Hippocampal formation (tissue), 2 donors: Measurements from ENCODE around the gene DUS4L.

Experiments
- DNase-seq, 2 donors: peaks; one replicate each; lab custom pipeline; 2025; lab: John Stamatoyannopoulos, UW

Gene DUS4L

DNA sequence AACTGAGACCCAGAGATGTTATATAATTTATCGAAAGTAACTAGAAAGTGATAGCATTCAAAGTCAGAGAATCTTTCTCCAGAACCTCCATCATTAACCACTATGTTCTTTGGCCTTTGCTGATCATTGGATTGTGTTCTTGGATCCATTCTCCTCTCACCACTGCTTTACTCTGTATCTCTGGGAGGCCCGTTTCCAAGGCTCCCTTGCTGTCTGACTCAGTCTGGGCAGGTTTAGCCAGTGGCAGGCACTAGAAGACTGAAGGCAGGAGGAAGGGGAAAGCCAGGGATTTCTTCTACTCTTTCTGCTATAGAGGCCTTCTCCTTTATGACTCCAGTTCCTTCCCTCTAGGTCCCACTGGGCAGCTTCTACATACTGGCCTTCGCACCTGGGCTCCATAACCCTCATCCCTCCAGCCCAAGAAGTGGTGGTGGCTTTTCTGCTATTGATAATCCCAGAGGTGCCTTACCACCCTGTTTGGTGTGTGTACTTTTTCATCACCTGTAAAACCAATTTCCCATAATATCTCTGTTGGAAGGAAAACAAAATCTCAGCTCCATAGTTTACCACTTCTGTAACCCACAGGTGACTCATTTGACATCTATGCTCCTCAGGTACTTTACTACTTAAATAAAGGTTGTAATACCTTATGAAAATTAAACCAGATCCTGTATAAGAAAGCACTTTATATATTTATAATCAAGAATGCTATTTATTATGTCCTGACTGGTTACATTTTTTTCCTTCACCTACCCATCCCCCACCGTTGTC lies 52.3 kb downstream of the DUS4L start:
- no peak for DNase-seq

DNA sequence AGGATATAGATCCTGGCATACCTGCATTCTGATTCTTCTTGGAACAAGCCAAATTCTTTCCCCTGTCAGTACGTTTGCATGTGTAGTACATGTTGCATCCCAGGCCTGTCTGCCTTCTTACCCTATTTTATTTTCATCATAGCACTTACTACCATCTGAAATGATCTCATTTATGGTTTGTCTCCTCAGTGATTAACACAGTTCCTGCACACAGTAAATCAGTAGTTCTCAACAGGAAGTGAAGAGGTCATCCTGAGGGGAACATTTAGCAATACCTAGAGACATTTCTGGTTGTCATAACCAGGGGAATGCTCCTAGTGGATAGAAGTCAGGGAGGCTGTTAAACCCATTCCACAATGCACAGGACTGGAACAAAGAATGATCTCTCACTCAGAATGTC lies 58.7 kb downstream of the DUS4L start:
- no peak for DNase-seq

DNA sequence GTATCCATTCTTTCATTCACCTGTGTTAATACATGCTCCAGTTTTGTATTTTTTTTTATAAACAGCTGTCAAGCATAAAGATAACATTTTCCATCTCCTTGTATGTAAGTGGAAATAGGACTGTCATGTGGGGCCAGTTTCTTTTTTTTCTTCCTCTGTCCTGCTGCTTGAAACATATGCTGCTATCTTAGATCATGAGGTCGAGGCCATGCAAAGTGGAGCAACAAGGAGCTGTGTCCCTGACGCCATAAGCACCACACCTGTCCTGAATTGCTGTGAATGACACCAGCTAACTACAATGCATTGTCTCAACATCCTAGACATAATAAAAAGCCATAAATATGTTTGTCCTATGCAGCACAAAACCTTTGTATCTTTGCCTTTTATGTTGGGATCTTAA lies 59.1 kb downstream of the DUS4L start:
- no peak for DNase-seq

DNA sequence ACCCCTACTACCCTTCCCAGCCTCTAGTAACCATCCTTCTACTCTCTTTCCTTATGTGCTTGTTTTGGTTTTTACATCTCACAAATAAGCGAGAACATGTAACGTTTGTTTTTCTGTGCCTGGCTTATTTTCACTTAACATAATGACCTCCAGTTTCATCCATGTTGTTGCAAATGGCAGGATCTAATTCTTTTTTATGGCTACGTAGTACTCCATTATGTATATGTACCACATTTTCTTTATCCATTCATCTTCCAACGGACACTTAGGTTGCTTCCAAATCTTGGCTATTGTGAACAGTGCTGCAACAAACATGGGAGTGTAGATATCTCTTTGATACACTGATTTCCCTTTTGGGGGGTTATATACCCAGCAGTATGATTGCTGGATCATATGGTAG lies 63.2 kb downstream of the DUS4L start:
- no peak for DNase-seq
